NOMO-1 treated with DMSO at 0.1 percent for 48 hours (cell line): Measurements from ENCODE around the gene GABPB2.

Source experiments
- DNase-seq: peaks from one replicate; lab custom pipeline; 2025; ENCODE audit not compliant: unreplicated experiment; lab: John Stamatoyannopoulos, UW

GABPB2 gene

GRCh38 chr1:151131701-151132334, 61.3 kb downstream of the GABPB2 start:
- DNase-seq = no peak

- DNase-seq = no peak
These were observed 61.9 kb downstream of the GABPB2 start for GRCh38 chr1:151132335-151133017.

GRCh38 chr1:151133018-151133806, 62.7 kb downstream of the GABPB2 start:
- DNase-seq = no peak

- DNase-seq = no peak
These were observed 63.8 kb downstream of the GABPB2 start for GRCh38 chr1:151134396-151134795.

- no peak for DNase-seq
These were observed 64.4 kb downstream of the GABPB2 start for GRCh38 chr1:151134991-151135390.

- DNase-seq = no peak
These were observed 65.1 kb downstream of the GABPB2 start for GRCh38 chr1:151135433-151136385.

- DNase-seq = no peak
These were observed 67.2 kb downstream of the GABPB2 start for GRCh38 chr1:151137789-151138188.

GRCh38 chr1:151142411-151143056, 72.0 kb downstream of the GABPB2 start:
- no peak for DNase-seq

GRCh38 chr1:151143057-151143435, 72.5 kb downstream of the GABPB2 start:
- no peak for DNase-seq

GRCh38 chr1:151143986-151144385, 73.4 kb downstream of the GABPB2 start:
- DNase-seq = no peak

- no peak for DNase-seq
These were observed 74.1 kb downstream of the GABPB2 start for GRCh38 chr1:151144474-151145303.

GRCh38 chr1:151145304-151146071, 74.9 kb downstream of the GABPB2 start:
- no peak for DNase-seq

GRCh38 chr1:151146072-151146411, 75.5 kb downstream of the GABPB2 start:
- no peak for DNase-seq

- DNase-seq = peak; percentile 86
These were observed 76.0 kb downstream of the GABPB2 start, which contains the start of gene SEMA6C for GRCh38 chr1:151146412-151147131. SEMA6C (minus strand) TSS chr1:151146631; CDS start chr1:151142621, 4,010 bp downstream.

GRCh38 chr1:151147132-151147503, 76.6 kb downstream of the GABPB2 start:
- no peak for DNase-seq

GRCh38 chr1:151147665-151148064, 77.1 kb downstream of the GABPB2 start:
- no peak for DNase-seq

GRCh38 chr1:151156515-151156819, 85.9 kb downstream of the GABPB2 start, which contains the start of gene TNFAIP8L2:
TNFAIP8L2 (plus strand) TSS chr1:151156649; CDS start chr1:151158698, 2,049 bp downstream.
- peak; percentile 78 for DNase-seq

GRCh38 chr1:151157067-151157531, 86.5 kb downstream of the GABPB2 start:
- peak; percentile 78 for DNase-seq
